Measurements from ENCODE around the gene CABP4. TPM values are rescaled to one million over a fixed set of nuclear protein-coding genes. Genes with fewer than 3 reads are reported as not detected.
A peak's percentile ranks its signal among the peaks of the same experiment; 100 is the strongest.

CABP4 gene
- total RNA-seq, 1 experiment from 2014 or later, result 0.06 TPM

GRCh38 chr11:67496113-67496512, 41.0 kb downstream of the CABP4 start:
- no peak for DNase-seq (ENCODE audit: low read depth)

- no peak for DNase-seq (ENCODE audit: low read depth)
Measured at GRCh38 chr11:67497656-67498291, 42.6 kb downstream of the CABP4 start.

DNA sequence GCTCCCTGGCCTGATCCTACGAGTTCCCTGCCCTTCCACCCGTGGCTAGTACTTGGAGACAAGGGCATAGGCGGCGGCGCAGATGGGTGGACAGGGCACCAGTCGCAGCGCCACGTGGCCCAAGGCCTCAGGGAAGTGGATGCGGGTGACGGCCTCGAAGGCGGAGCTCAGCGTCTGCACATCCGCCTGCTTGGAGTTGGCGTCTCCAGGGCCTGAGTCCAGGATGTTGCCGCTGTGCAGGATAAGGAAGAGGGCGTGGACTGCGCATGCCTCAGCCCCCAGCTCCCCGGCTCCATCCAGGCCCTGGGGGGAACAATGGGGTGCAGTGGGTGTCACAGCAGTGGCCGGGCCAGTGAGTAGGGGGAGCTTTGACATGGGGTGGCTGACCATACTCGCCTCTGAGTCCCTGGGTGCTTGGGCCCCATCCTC, 43.4 kb downstream of the CABP4 start:
- DNase-seq (ENCODE audit: low read depth), result no peak

- DNase-seq (ENCODE audit: low read depth), result no peak
Measured at GRCh38 chr11:67499808-67500483, 44.8 kb downstream of the CABP4 start.

DNA sequence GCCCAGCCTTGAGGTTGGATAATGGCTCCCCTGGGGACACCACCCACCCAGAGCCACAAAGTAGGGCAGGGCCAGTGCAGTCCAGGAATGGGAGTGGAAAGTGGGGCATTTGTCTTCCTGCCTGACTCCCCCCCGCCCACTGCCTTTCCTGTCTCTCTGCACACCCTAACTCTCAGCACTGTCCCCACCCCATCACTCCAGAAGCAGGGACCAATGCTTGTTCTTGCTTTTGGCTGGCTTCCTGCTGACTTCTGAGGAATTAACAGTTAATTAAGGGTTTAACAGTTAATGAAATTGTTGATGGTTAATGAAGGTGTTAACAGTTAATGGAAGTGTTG, 45.3 kb downstream of the CABP4 start:
- DNase-seq (ENCODE audit: low read depth), result no peak

DNA sequence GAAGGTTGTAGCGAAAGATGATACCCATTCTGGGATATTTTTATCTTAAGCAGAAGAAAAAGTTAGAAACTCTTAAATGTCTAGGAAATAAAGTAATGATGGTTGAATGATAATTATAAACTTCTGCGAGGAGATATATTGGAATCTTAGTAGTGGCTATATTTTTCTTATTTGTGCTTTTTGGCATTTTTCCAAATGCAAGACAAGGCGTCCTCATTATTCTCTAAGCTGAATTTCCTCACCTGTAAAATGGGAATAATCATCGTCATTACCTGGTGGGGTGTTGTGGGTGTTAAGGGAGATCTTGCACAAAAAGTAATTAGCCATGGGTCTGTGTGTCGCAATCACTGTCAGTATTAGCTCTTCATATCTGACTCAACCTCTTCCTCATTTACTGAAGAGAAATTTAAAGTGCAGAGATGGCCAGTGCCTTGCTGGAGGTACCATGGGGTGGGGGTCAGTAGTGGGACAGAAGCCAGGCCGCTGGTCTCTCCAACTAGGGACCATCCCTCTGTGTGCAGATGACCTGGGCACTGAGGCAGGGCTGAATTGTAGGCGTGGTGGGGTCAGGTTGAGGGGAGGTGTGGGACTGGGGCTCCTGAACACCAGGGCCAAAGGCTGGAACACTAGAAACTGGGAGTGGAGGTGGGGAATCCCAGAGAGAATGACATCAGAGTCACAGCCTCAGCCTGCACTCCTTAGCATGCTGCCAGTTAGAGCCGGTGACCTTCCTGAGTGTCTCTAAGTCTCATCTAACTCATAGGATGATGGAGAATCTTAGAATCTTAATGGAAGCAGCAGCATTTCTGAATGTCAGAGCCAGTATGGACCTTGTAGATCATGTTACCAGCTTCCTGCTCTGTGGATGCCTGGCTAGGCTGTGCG, 45.9 kb downstream of the CABP4 start:
- no peak for DNase-seq (ENCODE audit: low read depth)

- DNase-seq (ENCODE audit: low read depth), result no peak
Measured at GRCh38 chr11:67501854-67502253, 46.7 kb downstream of the CABP4 start.

GRCh38 chr11:67502328-67502979, 47.3 kb downstream of the CABP4 start:
- no peak for DNase-seq (ENCODE audit: low read depth)

DNA sequence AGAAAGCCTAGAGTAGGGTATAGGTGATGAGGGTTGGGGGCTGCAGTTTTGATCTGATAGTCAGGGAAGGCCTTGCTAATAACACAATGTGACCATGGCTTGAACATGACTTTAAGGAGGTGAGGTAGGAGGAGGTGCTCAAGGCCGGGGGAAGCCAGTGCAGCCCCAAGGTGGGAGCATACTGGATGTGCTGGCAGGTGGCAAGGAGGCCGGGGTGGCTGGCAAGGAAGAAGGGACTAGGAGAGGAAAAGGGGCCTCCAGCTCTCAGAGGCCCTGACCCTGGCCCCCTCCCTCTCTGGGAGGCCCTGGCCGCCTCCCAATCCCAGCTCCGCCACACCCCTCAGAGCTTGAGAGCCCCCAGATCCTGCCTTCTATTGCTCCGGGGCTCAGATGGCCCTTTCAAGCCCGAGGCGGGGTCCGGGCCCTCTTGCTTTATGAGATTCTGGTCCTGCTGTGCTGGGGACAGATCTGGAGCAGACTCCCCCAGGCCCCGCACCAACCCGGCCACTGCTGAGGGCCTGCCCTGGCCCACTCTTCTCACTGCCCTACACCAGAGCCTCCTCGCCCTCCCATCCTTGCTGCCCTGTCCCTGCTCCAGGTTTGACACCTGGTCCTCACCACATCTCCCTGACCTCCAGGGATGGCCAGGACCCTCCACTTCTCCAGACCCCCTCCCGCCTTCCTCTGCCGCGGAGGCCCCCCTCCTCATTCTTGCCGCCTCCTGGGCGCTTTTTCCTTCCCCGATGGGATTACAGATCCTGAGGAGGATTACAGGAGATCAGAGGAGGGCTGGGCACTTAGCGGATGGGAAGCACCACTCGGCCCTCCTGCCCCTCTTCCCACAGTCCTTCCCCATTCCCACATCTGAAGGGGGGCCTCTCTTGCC, 48.2 kb downstream of the CABP4 start:
- DNase-seq (ENCODE audit: low read depth), result no peak

GRCh38 chr11:67504005-67504949, 49.1 kb downstream of the CABP4 start:
- DNase-seq (ENCODE audit: low read depth), result peak; percentile 62

DNA sequence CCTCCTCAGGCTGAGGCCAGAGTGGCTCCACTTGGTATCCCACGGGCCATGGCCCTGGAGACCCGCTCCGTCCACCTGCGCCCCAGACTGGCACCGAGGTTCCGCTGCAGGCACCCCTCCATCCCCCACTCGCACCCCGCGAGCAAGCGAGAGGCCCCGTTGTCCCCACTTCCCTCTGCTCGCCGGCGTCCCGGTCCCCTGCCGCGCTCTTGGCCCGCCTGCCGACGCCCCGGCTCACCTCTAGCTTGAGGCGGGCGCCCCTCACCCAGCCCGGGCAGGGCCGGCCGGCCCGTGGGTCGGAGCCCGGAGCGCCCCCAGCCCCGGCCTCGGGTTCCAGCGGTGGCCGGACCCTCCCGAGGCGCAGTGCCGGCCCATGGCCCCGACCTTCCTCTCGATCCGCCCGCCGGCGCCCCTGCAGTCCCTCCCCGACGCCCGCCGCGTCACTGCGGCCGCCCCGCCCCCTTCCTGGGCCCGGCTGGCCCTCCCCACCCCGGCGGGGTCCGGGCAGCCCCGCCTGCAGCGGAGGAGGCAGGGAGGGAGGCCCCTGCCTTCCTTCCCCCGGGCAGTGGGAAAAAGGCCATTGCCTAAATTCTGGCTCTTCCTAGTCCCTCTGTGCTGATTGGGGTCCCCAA, 49.9 kb downstream of the CABP4 start, which contains the start of gene PITPNM1:
TSS of gene PITPNM1 (minus strand) at position 414 of the 632 bp plus-strand sequence. CDS start 1,183 bp downstream, outside the sequence.
- peak; percentile 80 for DNase-seq (ENCODE audit: low read depth)

- DNase-seq (ENCODE audit: low read depth), result peak; percentile 97
Measured at GRCh38 chr11:67505605-67506396, 50.6 kb downstream of the CABP4 start.

- no peak for DNase-seq (ENCODE audit: low read depth)
Measured at GRCh38 chr11:67506426-67507051, 51.4 kb downstream of the CABP4 start.

- no peak for DNase-seq (ENCODE audit: low read depth)
Measured at GRCh38 chr11:67507242-67507863, 52.2 kb downstream of the CABP4 start.

GRCh38 chr11:67507864-67508485, 52.8 kb downstream of the CABP4 start, which contains the start of gene CDK2AP2:
TSS of gene CDK2AP2 (minus strand) at chr11:67508162. CDS start at chr11:67508082, 80 bp downstream.
- peak; percentile 100 for DNase-seq (ENCODE audit: low read depth)

DNA sequence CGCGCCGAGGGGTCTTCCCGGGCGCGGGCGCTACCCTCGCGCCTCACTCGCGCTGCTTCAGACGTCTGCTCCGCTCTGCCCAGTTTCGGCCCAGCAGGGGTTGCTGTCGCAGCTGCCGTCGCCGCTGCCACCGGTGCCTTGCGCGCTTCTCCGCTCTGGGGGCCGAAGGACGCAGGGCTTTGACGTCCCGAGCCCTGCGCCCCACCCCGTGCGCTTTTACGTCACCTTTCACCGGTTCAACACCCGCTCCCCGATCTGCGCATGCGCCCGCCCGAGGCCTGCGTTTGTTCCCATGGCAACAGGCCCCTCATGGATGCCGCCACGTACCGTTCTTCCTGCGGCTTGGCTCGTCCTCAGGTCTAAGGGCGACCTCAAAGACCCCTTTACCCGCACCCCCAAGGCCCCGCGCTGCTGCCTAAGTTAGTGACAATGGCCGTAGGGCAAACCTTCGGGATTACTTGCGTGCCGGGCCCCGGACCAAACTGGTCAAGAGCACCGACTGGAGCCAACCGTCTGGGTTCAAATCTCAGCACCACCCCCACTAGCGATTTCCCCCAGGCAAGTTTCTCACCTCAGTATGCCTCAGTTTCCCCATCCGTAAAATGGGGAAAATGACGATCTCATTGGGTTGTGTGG, 53.5 kb downstream of the CABP4 start:
- DNase-seq (ENCODE audit: low read depth), result peak; percentile 98

GRCh38 chr11:67510023-67510345, 54.8 kb downstream of the CABP4 start:
- no peak for DNase-seq (ENCODE audit: low read depth)
